Neural cell (in vitro differentiated cells): ENCODE measurements around the gene MS4A4E. TPM values are rescaled to one million over a fixed set of nuclear protein-coding genes. Genes with fewer than 3 reads are reported as not detected.
"Not testable (repeated sequence)": the region's sequence is repeated elsewhere in the genome, so short reads cannot be mapped to it uniquely, and the experiment has no call there.

Source experiments
- H2AFZ ChIP-seq: fragments of 200-600, 300-800 bp; sonication (generic), shearing (Covaris generic); 2 replicates; pipeline ENCODE4 v1.6.0; 2014; ENCODE audit warnings: low read depth, mild to moderate bottlenecking, antibody characterized with exemption, low read length, moderate library complexity
- H3F3A ChIP-seq: fragments of 200-600 bp; shearing (Covaris generic); 2 replicates; pipeline ENCODE4 v1.6.1; 2016; ENCODE audit warnings: mild to moderate bottlenecking, moderate library complexity, mixed read lengths, antibody characterized with exemption, low read length; ENCODE audit not compliant: insufficient read depth, poor library complexity, severe bottlenecking
- H3K27ac ChIP-seq: fragments of 200-600, 300-800 bp; sonication (generic), shearing (Covaris generic); 2 replicates; pipeline ENCODE4 v1.5.1; 2014; ENCODE audit warnings: mild to moderate bottlenecking, low read length, moderate library complexity
- H3K27me3 ChIP-seq: fragments of 300-800, 200-600 bp; sonication (generic), shearing (Covaris generic); 2 replicates; pipeline ENCODE4 v1.6.0; 2014; ENCODE audit warnings: mild to moderate bottlenecking, low read depth, low read length, moderate library complexity; ENCODE audit not compliant: insufficient read depth
- H3K36me3 ChIP-seq: fragments of 300-800, 200-600 bp; sonication (generic), shearing (Covaris generic); 2 replicates; pipeline ENCODE4 v1.5.1; 2014; ENCODE audit warnings: mild to moderate bottlenecking, antibody characterized with exemption, low read length, moderate library complexity; ENCODE audit not compliant: insufficient read depth
- H3K4me2 ChIP-seq: fragments of 300-800, 200-600 bp; sonication (generic), shearing (Covaris generic); 2 replicates; pipeline ENCODE4 v1.6.0; 2014; ENCODE audit warnings: mild to moderate bottlenecking, low read length
- H3K4me3 ChIP-seq: fragments of 300-800, 200-600 bp; sonication (generic), shearing (Covaris generic); 2 replicates; pipeline ENCODE4 v1.5.1; 2014; ENCODE audit warnings: mild to moderate bottlenecking, low read length, moderate library complexity
- H3K79me2 ChIP-seq: fragments of 200-600 bp; shearing (Covaris generic); replicated peaks from 2 replicates; pipeline ENCODE4 v1.6.0; 2014; ENCODE audit warnings: mild to moderate bottlenecking, low read length, moderate library complexity; ENCODE audit not compliant: insufficient read depth
- H3K9ac ChIP-seq: fragments of 300-800, 200-600 bp; sonication (generic), shearing (Covaris generic); 2 replicates; pipeline ENCODE4 v1.6.1; 2016; ENCODE audit warnings: mild to moderate bottlenecking, low read length, mixed read lengths
- H3K9me2 ChIP-seq: fragments of 200-600 bp; shearing (Covaris generic); 2 replicates; pipeline ENCODE4 v1.6.1; 2016; ENCODE audit warnings: mild to moderate bottlenecking, low read length, mixed read lengths; ENCODE audit not compliant: insufficient read depth
- H3K9me3 ChIP-seq: fragments of 200-600, 300-800 bp; sonication (generic), shearing (Covaris generic); 2 replicates; pipeline ENCODE4 v1.6.1; 2016; ENCODE audit warnings: mild to moderate bottlenecking, mixed run types, low read length, moderate library complexity, mixed read lengths
- H4K20me1 ChIP-seq: fragments of 200-600 bp; shearing (Covaris generic); 2 replicates; pipeline ENCODE4 v1.6.1; 2016; ENCODE audit warnings: mild to moderate bottlenecking, mixed run types; ENCODE audit not compliant: insufficient read depth
- CTCF ChIP-seq: fragments of 450-650 bp; IDR thresholded peaks from 2 replicates; pipeline ENCODE4 v1.5.1; 2014; ENCODE audit warnings: antibody characterized with exemption, mild to moderate bottlenecking, moderate library complexity; ENCODE audit not compliant: poor library complexity, severe bottlenecking
- EP300 ChIP-seq: fragments of 450-650 bp; conservative IDR thresholded peaks from 2 replicates; pipeline ENCODE4 v1.6.1; 2014; ENCODE audit warnings: antibody characterized with exemption, mild to moderate bottlenecking, moderate library complexity; ENCODE audit not compliant: poor library complexity, severe bottlenecking
- EZH2 ChIP-seq: fragments of 200-600, 300-800 bp; shearing (Covaris generic), sonication (generic); IDR thresholded peaks from 2 replicates; pipeline ENCODE4 v1.6.1; 2014; ENCODE audit warnings: antibody characterized with exemption, low read length, borderline replicate concordance, mild to moderate bottlenecking; ENCODE audit not compliant: insufficient read depth, poor library complexity, severe bottlenecking
- MXI1 ChIP-seq: fragments of 450-650 bp; conservative IDR thresholded peaks from 2 replicates; pipeline ENCODE4 v1.6.1; 2014; ENCODE audit warnings: antibody characterized with exemption, mild to moderate bottlenecking; ENCODE audit not compliant: poor library complexity, severe bottlenecking
- POLR2AphosphoS5 ChIP-seq: IDR thresholded peaks from 2 replicates; pipeline ENCODE4 v1.6.1; 2012
- RAD21 ChIP-seq: fragments of 450-650 bp; conservative IDR thresholded peaks from 2 replicates; pipeline ENCODE4 v1.6.1; 2014; ENCODE audit warnings: antibody characterized with exemption, mild to moderate bottlenecking, moderate library complexity
- REST ChIP-seq: IDR thresholded peaks from 2 replicates; pipeline ENCODE4 v1.6.1; 2012; ENCODE audit warnings: borderline replicate concordance
- SMC3 ChIP-seq: fragments of 450-650 bp; conservative IDR thresholded peaks from 2 replicates; pipeline ENCODE4 v1.6.1; 2014; ENCODE audit warnings: antibody characterized with exemption, mild to moderate bottlenecking, moderate library complexity; ENCODE audit not compliant: poor library complexity
- TAF1 ChIP-seq: IDR thresholded peaks from 2 replicates; pipeline ENCODE4 v1.6.1; 2012; ENCODE audit warnings: low read depth
- polyA plus RNA-seq: library from polyadenylated mRNA; depleted of rRNA; stranded (reverse); fragments of >200 nt; gene quantifications from 2 replicates; pipeline ENCODE4 v1.2.3, GENCODE V29; 2014

MS4A4E gene
- polyA plus RNA-seq, 1 donor from 2014 or later: not detected

GRCh38 chr11:60206616-60207015 is 36.3 kb downstream of the MS4A4E start:
- H3K9me3 ChIP-seq: no peaks in the 10 kb centered on the region
- H3K79me2 ChIP-seq: no peaks in the 10 kb centered on the region
- H3K36me3 ChIP-seq: no peaks in the 10 kb centered on the region
- H3F3A ChIP-seq: no peaks in the 10 kb centered on the region
- no peaks in the 10 kb centered on the region for H3K9me2 ChIP-seq
- no peak overlapping the region for H3K9ac ChIP-seq
- H3K27ac ChIP-seq: no peak overlapping the region
- no peak for TF ChIP-seq MXI1
- TF ChIP-seq EP300: no peak
- no peak for TF ChIP-seq CTCF
- no peak for TF ChIP-seq EZH2
- TF ChIP-seq REST: no peak
- no peak for TF ChIP-seq RAD21
- no peak for TF ChIP-seq TAF1
- TF ChIP-seq SMC3: no peak
- no peak for TF ChIP-seq POLR2AphosphoS5
- H2AFZ ChIP-seq: no peak overlapping the region
- no peak overlapping the region for H3K4me3 ChIP-seq
- no peaks in the 10 kb centered on the region for H4K20me1 ChIP-seq
- no peak overlapping the region for H3K4me2 ChIP-seq
- no peaks in the 10 kb centered on the region for H3K27me3 ChIP-seq

- Histone ChIP-seq H3K4me2 (no peak overlapping the region), H2AFZ (no peak overlapping the region), H4K20me1 (no peaks in the 10 kb centered on the region), H3K9me2 (no peaks in the 10 kb centered on the region), H3F3A (no peaks in the 10 kb centered on the region), H3K36me3 (no peaks in the 10 kb centered on the region), H3K79me2 (no peaks in the 10 kb centered on the region), H3K27ac (no peak overlapping the region), H3K9ac (no peak overlapping the region), H3K27me3 (no peaks in the 10 kb centered on the region), H3K4me3 (no peak overlapping the region), H3K9me3 (no peaks in the 10 kb centered on the region)
- TF ChIP-seq EZH2 (no peak), MXI1 (no peak), REST (no peak), CTCF (no peak), SMC3 (no peak), TAF1 (no peak), POLR2AphosphoS5 (no peak), EP300 (no peak), RAD21 (no peak)
These were observed 38.0 kb downstream of the MS4A4E start for GRCh38 chr11:60204922-60205321.

- H3K27ac ChIP-seq, H2AFZ ChIP-seq, H3K9me3 ChIP-seq, H3K36me3 ChIP-seq, H3K79me2 ChIP-seq, H4K20me1 ChIP-seq, H3K27me3 ChIP-seq, H3F3A ChIP-seq, H3K9me2 ChIP-seq, H3K9ac ChIP-seq, H3K4me3 ChIP-seq, H3K4me2 ChIP-seq: not testable (repeated sequence)
These were observed 41.6 kb downstream of the MS4A4E start for GRCh38 chr11:60201334-60201733.
